Measurements from ENCODE around the gene TINCR.

The TINCR gene

DNA sequence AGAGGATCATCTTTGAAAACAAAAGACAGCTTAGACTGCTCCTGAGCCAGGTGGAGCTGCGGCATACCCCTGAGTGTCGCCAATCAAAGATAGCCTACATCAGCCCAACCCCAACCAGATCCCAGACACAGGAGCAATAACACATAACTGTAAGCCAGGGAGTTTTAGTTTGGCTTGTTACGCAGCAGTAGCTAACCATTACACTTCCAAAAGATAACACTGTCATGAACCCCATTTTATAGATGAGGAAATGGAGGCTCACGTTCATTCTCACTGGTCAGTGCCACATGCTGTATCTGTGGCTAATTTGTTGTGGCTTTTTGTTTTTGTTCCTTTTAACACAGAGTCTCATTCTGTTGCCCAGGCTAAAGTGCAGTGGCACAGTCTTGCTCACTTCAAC lies 47.3 kb downstream of the TINCR start:
- no peak for DNase-seq (ENCODE audit: insufficient read length, low spot score)
- FAIRE-seq: no peak

GRCh38 chr19:5519076-5519475 lies 48.7 kb downstream of the TINCR start:
- no peak for FAIRE-seq

GRCh38 chr19:5515737-5516136 lies 52.0 kb downstream of the TINCR start:
- FAIRE-seq: no peak
- no peak for DNase-seq (ENCODE audit: insufficient read length, low spot score)

More at GRCh38 chr19:5519076-5519475, 48.7 kb downstream of the TINCR start:
- no peak for DNase-seq (ENCODE audit: insufficient read length, low spot score)

DNA sequence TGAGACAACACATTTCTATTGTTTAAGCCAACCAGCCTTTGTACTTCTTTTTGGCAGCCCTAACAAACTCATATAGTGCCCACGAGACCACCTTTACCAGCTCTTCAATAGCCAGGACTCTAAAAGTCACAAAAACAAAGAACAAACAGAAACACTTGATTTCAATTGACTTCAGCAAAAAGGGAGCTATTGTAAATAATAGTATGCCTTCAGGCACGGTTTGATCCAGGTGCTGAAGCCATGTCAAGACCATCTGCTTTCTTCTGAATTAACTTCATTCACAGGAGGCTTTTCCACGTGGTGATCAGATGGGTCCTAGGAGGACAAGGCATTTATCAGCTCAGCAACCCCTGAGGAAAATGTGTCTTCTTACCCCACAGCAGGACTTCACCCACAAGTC lies 53.8 kb downstream of the TINCR start:
- no peak for FAIRE-seq

GRCh38 chr19:5512715-5513114 lies 55.0 kb downstream of the TINCR start:
- no peak for DNase-seq (ENCODE audit: insufficient read length, low spot score)
- FAIRE-seq: no peak

More for the DNA sequence above, 53.8 kb downstream of the TINCR start:
- no peak for DNase-seq (ENCODE audit: insufficient read length, low spot score)
